OCI-LY3 (cell line): ENCODE measurements around the gene NMNAT1.
"Not testable (repeated sequence)": the region's sequence is repeated elsewhere in the genome, so short reads cannot be mapped to it uniquely, and the experiment has no call there.

Experiments
- H2AFZ ChIP-seq: fragments of 200-600, 300-600 bp; shearing (Covaris generic); 2 replicates; pipeline ENCODE4 v1.6.0; 2014; ENCODE audit warnings: antibody characterized with exemption, low read depth, low read length
- H3K27ac ChIP-seq: fragments of 200-600, 300-600 bp; sonication (generic); 2 replicates; pipeline ENCODE4 v1.5.1; 2014; ENCODE audit warnings: mild to moderate bottlenecking, low read length, moderate library complexity, mixed read lengths
- H3K27me3 ChIP-seq: fragments of 200-600, 300-600 bp; sonication (generic); 2 replicates; pipeline ENCODE4 v1.6.1; 2014; ENCODE audit warnings: low read depth, low read length, mixed read lengths
- H3K36me3 ChIP-seq: fragments of 200-600, 300-600 bp; sonication (generic); replicated peaks from 2 replicates; pipeline ENCODE3; 2014; ENCODE audit warnings: low read depth, low read length, mixed read lengths
- H3K4me1 ChIP-seq: fragments of 300-600, 200-600 bp; sonication (generic); 2 replicates; pipeline ENCODE4 v1.6.1; 2014; ENCODE audit warnings: low read length, mixed read lengths
- H3K4me2 ChIP-seq: fragments of 200-600, 300-600 bp; sonication (generic); 2 replicates; pipeline ENCODE4 v1.6.1; 2014; ENCODE audit warnings: low read length, mixed read lengths
- H3K4me3 ChIP-seq: fragments of 300-600, 200-600 bp; sonication (generic); 2 replicates; pipeline ENCODE4 v1.5.1; 2014; ENCODE audit warnings: antibody characterized with exemption, mild to moderate bottlenecking, low read length, moderate library complexity
- H3K79me2 ChIP-seq: fragments of 300-600, 200-600 bp; shearing (Covaris generic); 2 replicates; pipeline ENCODE4 v1.6.1; 2014; ENCODE audit warnings: mild to moderate bottlenecking, low read length, mixed read lengths
- H3K9ac ChIP-seq: fragments of 300-600, 200-600 bp; shearing (Covaris generic); 2 replicates; pipeline ENCODE4 v1.6.0; 2014; ENCODE audit warnings: mild to moderate bottlenecking, low read length, moderate library complexity
- H3K9me3 ChIP-seq: fragments of 200-600, 300-600 bp; shearing (Covaris generic); 2 replicates; pipeline ENCODE4 v1.6.1; 2014; ENCODE audit warnings: low read length, mixed read lengths; ENCODE audit not compliant: insufficient read depth
- H4K20me1 ChIP-seq: fragments of 200-600, 300-600 bp; sonication (generic); 2 replicates; pipeline ENCODE4 v1.6.1; 2016; ENCODE audit warnings: low read length, mixed read lengths; ENCODE audit not compliant: insufficient read depth
- CTCF ChIP-seq: fragments of 200-600, 300-600 bp; sonication (generic); IDR thresholded peaks from 2 replicates; pipeline ENCODE4 v1.5.1; 2014; ENCODE audit warnings: antibody characterized with exemption, low read length, low read depth
- EZH2phosphoT487 ChIP-seq: fragments of 200-600 bp; shearing (Covaris generic); IDR thresholded peaks from 2 replicates; pipeline ENCODE4 v1.6.1; 2018; ENCODE audit warnings: antibody characterized with exemption, mixed run types, low read depth

The NMNAT1 gene

GRCh38 chr1:9914610-9914937 is 28.7 kb upstream of the NMNAT1 start:
- H3K27me3 ChIP-seq = no peaks in the 10 kb centered on the region
- no peaks in the 10 kb centered on the region for H3K9me3 ChIP-seq
- no peak for TF ChIP-seq CTCF
- no peak for TF ChIP-seq EZH2phosphoT487
- H2AFZ ChIP-seq = no peak overlapping the region
- H3K9ac ChIP-seq = no peak overlapping the region
- H3K4me1 ChIP-seq = no peaks in the 10 kb centered on the region
- no peaks in the 10 kb centered on the region for H3K79me2 ChIP-seq
- no peak overlapping the region for H3K27ac ChIP-seq
- no peaks in the 10 kb centered on the region for H3K36me3 ChIP-seq
- H4K20me1 ChIP-seq = no peaks in the 10 kb centered on the region
- no peak overlapping the region for H3K4me3 ChIP-seq
- no peak overlapping the region for H3K4me2 ChIP-seq

GRCh38 chr1:9916452-9916851 is 26.8 kb upstream of the NMNAT1 start:
- no peak overlapping the region for H3K4me3 ChIP-seq
- H3K36me3 ChIP-seq = no peaks in the 10 kb centered on the region
- H3K27me3 ChIP-seq = no peaks in the 10 kb centered on the region
- H3K9ac ChIP-seq = no peak overlapping the region
- no peaks in the 10 kb centered on the region for H3K79me2 ChIP-seq
- H3K27ac ChIP-seq = no peak overlapping the region
- H3K4me2 ChIP-seq = no peak overlapping the region
- H4K20me1 ChIP-seq = no peaks in the 10 kb centered on the region
- no peak overlapping the region for H2AFZ ChIP-seq
- TF ChIP-seq CTCF = no peak
- no peak for TF ChIP-seq EZH2phosphoT487
- H3K4me1 ChIP-seq = no peaks in the 10 kb centered on the region
- no peaks in the 10 kb centered on the region for H3K9me3 ChIP-seq

- not testable (repeated sequence) for H3K79me2 ChIP-seq, H2AFZ ChIP-seq, H3K9ac ChIP-seq, H3K36me3 ChIP-seq, H3K4me1 ChIP-seq, H3K9me3 ChIP-seq, H4K20me1 ChIP-seq, H3K27ac ChIP-seq, H3K4me3 ChIP-seq, H3K27me3 ChIP-seq, H3K4me2 ChIP-seq
These were observed 25.8 kb upstream of the NMNAT1 start for GRCh38 chr1:9917495-9917894.

- H2AFZ ChIP-seq = no peak overlapping the region
These were observed 25.4 kb upstream of the NMNAT1 start for GRCh38 chr1:9917901-9918300.

More at GRCh38 chr1:9917901-9918300, 25.4 kb upstream of the NMNAT1 start:
- H3K4me2 ChIP-seq = no peak overlapping the region
- no peaks in the 10 kb centered on the region for H3K36me3 ChIP-seq
- no peaks in the 10 kb centered on the region for H4K20me1 ChIP-seq
- TF ChIP-seq EZH2phosphoT487 (no peak), CTCF (no peak)
- no peak overlapping the region for H3K27ac ChIP-seq
- no peaks in the 10 kb centered on the region for H3K4me1 ChIP-seq
- no peaks in the 10 kb centered on the region for H3K9me3 ChIP-seq
- H3K79me2 ChIP-seq = no peaks in the 10 kb centered on the region
- no peak overlapping the region for H3K4me3 ChIP-seq
- H3K9ac ChIP-seq = no peak overlapping the region
- H3K27me3 ChIP-seq = no peaks in the 10 kb centered on the region
